ENCODE results near the gene MACROD2.

MACROD2 gene

GRCh38 chr20:14673164-14673563 is 677.8 kb downstream of the MACROD2 start:
- TF ChIP-seq JUND (IDR thresholded peaks at IDR 0.05; ENCODE audit: low read depth) = no peak
- in situ Hi-C loops (cut with HindIII; ENCODE audit: low pct_unique_long_range_greater_than_20kb, low sequenced_read_pairs) = no loop called here
- DNase-seq (ENCODE audit: low read depth in 1 of 2, low spot score in 1 of 2) = no peak

GRCh38 chr20:14677455-14677854 is 682.1 kb downstream of the MACROD2 start:
- no peak for TF ChIP-seq JUND (IDR thresholded peaks at IDR 0.05; ENCODE audit: low read depth)
- DNase-seq (ENCODE audit: low read depth in 1 of 2, low spot score in 1 of 2) = no peak
- in situ Hi-C loops (cut with HindIII; ENCODE audit: low pct_unique_long_range_greater_than_20kb, low sequenced_read_pairs) = no loop called here

DNA sequence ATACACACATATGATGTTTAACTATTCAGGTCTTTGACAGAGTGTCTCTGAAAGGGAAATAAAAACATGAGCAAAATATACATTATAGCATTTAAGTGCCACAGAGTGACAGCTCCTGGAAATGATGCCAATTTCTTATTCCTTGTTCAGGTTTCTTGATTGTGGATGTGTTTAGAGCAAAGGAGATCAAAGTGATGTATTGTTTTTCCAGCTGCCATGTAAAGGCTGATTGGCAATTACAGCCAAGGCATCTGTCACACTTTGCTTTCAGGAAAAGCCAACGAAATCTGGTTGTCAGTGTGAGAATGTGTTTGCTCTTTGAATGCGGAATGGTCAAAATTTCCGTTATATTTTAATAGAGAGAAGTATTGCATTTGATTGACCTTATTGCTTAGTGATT is 689.9 kb downstream of the MACROD2 start:
- in situ Hi-C loops (cut with HindIII; ENCODE audit: low pct_unique_long_range_greater_than_20kb, low sequenced_read_pairs) = no loop called here
- TF ChIP-seq JUND (IDR thresholded peaks at IDR 0.05; ENCODE audit: low read depth) = no peak
- DNase-seq (ENCODE audit: low read depth in 1 of 2, low spot score in 1 of 2) = no peak

DNA sequence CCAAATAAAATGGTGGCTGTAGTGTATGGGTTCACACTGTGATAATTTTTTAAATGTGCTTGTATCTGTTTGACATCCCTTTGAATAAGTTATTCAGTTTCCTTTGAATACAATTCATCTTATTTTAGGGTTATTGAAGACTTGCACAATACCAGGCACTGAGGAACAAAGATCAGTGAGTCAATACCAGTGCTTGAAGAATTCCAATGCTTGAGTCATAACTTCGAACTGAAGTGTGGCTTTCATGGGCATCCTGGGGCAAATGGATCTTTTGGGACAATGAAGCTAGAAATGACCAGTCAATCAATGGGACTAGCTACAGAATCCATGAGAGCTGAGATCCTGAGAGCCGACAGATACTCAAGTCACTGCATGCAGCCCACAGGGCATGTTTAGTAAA is 692.0 kb downstream of the MACROD2 start:
- TF ChIP-seq JUND (IDR thresholded peaks at IDR 0.05; ENCODE audit: low read depth) = no peak
- no peak for DNase-seq (ENCODE audit: low read depth in 1 of 2, low spot score in 1 of 2)
- in situ Hi-C loops (cut with HindIII; ENCODE audit: low pct_unique_long_range_greater_than_20kb, low sequenced_read_pairs) = no loop called here

DNA sequence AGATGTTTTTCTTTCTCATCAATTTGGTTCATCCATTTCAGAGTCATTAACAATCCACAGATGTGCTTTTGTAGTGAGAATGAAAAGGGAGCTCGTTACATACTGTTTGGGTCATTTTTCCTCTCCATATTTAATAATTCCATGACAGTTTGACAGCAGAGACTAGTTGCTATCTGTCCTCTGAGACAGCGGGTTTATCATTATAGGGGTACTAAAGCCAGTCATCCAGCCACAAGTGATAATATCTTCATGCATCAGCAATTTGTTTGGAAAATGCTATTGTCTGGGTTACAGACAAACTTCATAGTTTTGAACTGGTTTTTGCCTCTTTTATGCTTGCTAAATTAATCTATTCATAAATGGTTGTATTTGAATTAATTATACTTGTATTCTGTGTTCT is 692.7 kb downstream of the MACROD2 start:
- no peak for DNase-seq (ENCODE audit: low read depth in 1 of 2, low spot score in 1 of 2)
- in situ Hi-C loops (cut with HindIII; ENCODE audit: low pct_unique_long_range_greater_than_20kb, low sequenced_read_pairs) = no loop called here
- TF ChIP-seq JUND (IDR thresholded peaks at IDR 0.05; ENCODE audit: low read depth) = no peak

- in situ Hi-C loops (cut with HindIII; ENCODE audit: low pct_unique_long_range_greater_than_20kb, low sequenced_read_pairs) = no loop called here
- no peak for DNase-seq (ENCODE audit: low read depth in 1 of 2, low spot score in 1 of 2)
- no peak for TF ChIP-seq JUND (IDR thresholded peaks at IDR 0.05; ENCODE audit: low read depth)
Measured at GRCh38 chr20:14691994-14692393, 696.7 kb downstream of the MACROD2 start.

GRCh38 chr20:14696478-14696877 is 701.2 kb downstream of the MACROD2 start:
- TF ChIP-seq JUND (IDR thresholded peaks at IDR 0.05; ENCODE audit: low read depth) = no peak
- in situ Hi-C loops (cut with HindIII; ENCODE audit: low pct_unique_long_range_greater_than_20kb, low sequenced_read_pairs) = no loop called here
- no peak for DNase-seq (ENCODE audit: low read depth in 1 of 2, low spot score in 1 of 2)

DNA sequence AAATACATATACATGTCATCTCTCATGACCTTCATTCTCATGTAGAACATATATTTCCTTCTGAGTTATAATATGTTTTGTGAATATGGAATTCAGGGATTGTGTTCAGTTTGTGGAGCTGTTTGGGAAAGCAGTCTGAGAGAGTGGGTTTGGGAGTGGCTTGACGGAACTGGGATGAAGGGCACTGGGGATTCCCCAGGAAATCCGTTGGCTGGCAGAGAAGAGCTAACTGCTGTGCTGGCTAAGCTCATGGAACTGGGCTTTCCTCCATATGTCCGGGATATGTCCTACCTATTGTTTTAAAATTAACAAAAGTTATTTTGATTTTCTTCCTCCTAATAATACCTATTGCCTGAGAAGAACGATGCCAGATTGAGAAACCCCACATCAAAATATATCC is 701.6 kb downstream of the MACROD2 start:
- TF ChIP-seq JUND (IDR thresholded peaks at IDR 0.05; ENCODE audit: low read depth) = no peak
- in situ Hi-C loops (cut with HindIII; ENCODE audit: low pct_unique_long_range_greater_than_20kb, low sequenced_read_pairs) = no loop called here

DNA sequence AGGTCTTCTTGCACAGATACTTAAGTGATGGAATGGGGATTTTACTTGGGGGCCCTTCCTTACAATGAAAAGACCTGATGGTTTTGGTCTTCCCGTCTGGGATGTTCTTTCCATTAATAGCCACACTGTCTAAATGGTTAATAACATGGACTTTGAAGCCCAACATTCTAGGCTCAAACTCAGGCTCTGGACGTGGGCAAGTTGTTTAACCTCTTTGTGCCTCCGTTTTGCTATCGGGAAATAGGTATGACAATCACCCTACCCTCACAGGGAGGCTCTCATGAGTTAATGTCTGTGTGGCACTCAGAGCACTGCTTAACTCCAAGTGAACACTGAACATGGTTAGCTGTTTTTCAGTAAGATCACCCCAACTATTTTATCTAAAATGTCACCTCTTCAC is 702.8 kb downstream of the MACROD2 start:
- in situ Hi-C loops (cut with HindIII; ENCODE audit: low pct_unique_long_range_greater_than_20kb, low sequenced_read_pairs) = no loop called here
- no peak for TF ChIP-seq JUND (IDR thresholded peaks at IDR 0.05; ENCODE audit: low read depth)
- DNase-seq (ENCODE audit: low read depth in 1 of 2, low spot score in 1 of 2) = no peak

More for the DNA sequence above, 701.6 kb downstream of the MACROD2 start:
- DNase-seq (ENCODE audit: low read depth in 1 of 2, low spot score in 1 of 2) = no peak

GRCh38 chr20:14698605-14699373 is 703.5 kb downstream of the MACROD2 start:
- in situ Hi-C loops (cut with HindIII; ENCODE audit: low pct_unique_long_range_greater_than_20kb, low sequenced_read_pairs) = no loop called here
- TF ChIP-seq JUND (IDR thresholded peaks at IDR 0.05; ENCODE audit: low read depth) = no peak
- no peak for DNase-seq (ENCODE audit: low read depth in 1 of 2, low spot score in 1 of 2)

DNA sequence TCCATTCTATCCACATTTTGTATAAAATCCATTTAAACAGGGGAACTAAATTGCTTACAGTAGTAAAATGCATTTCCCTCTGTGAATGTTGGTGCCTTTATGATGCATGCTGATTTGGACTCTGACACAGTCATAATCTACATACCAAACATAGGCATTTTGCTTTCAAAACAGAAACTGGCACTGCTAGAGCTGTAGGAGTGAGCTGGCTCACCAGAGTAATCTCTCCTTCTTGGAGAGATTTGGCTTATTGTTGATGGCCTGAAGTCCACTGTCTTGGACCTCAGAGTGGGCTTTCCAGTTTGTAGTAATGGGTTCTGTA is 705.3 kb downstream of the MACROD2 start:
- no peak for TF ChIP-seq JUND (IDR thresholded peaks at IDR 0.05; ENCODE audit: low read depth)
- in situ Hi-C loops (cut with HindIII; ENCODE audit: low pct_unique_long_range_greater_than_20kb, low sequenced_read_pairs) = no loop called here
- DNase-seq (ENCODE audit: low read depth in 1 of 2, low spot score in 1 of 2) = no peak

GRCh38 chr20:14701326-14701725 is 706.0 kb downstream of the MACROD2 start:
- no peak for DNase-seq (ENCODE audit: low read depth in 1 of 2, low spot score in 1 of 2)
- no peak for TF ChIP-seq JUND (IDR thresholded peaks at IDR 0.05; ENCODE audit: low read depth)
- in situ Hi-C loops (cut with HindIII; ENCODE audit: low pct_unique_long_range_greater_than_20kb, low sequenced_read_pairs) = no loop called here

DNA sequence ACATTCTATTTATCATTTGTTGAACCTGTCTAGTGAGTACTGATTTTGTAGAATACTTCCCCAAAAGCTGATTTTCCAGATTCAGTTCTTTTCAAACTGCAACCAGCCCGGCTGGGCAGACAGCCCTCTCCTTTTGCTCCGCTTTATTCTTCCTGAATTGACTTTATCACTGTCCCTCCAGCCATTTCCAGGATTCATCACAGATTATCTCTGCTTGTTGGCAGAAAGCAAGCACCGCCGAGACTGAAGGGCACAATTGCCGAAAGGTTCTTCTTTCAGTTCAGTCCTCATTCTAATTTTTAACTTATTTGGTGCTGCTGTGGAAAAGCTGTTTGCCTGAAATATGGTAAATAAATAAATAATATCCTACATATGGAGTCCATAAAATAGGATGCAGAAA is 711.2 kb downstream of the MACROD2 start:
- in situ Hi-C loops (cut with HindIII; ENCODE audit: low pct_unique_long_range_greater_than_20kb, low sequenced_read_pairs) = no loop called here
- TF ChIP-seq JUND (IDR thresholded peaks at IDR 0.05; ENCODE audit: low read depth) = no peak
- DNase-seq (ENCODE audit: low read depth in 1 of 2, low spot score in 1 of 2) = no peak

- DNase-seq (ENCODE audit: low read depth in 1 of 2, low spot score in 1 of 2) = no peak
- no peak for TF ChIP-seq JUND (IDR thresholded peaks at IDR 0.05; ENCODE audit: low read depth)
- in situ Hi-C loops (cut with HindIII; ENCODE audit: low pct_unique_long_range_greater_than_20kb, low sequenced_read_pairs) = no loop called here
Measured at GRCh38 chr20:14707026-14707680, 711.8 kb downstream of the MACROD2 start.

Data from T47D (cell line).